B cell (primary cell): ENCODE data around the gene NAT8.

Source experiments
- CTCF ChIP-seq: fragments of 200-600 bp; IDR thresholded peaks from one replicate; pipeline ENCODE4 v1.8.0; 2022; ENCODE audit warnings: antibody characterized with exemption, mild to moderate bottlenecking
- EZH2 ChIP-seq: IDR thresholded peaks from 2 replicates; pipeline ENCODE4 v1.6.1; 2012; ENCODE audit warnings: borderline replicate concordance, low read depth, mild to moderate bottlenecking, moderate library complexity, low read length; ENCODE audit not compliant: insufficient read depth, poor library complexity, severe bottlenecking

GRCh38 chr2:73641767-73642062 lies 507 bp downstream of the NAT8 start:
- TF ChIP-seq EZH2, result no peak
- TF ChIP-seq CTCF, result no peak
